RWPE2 (cell line): ENCODE data around the gene ANP32E.
"Not testable (repeated sequence)": the region's sequence is repeated elsewhere in the genome, so short reads cannot be mapped to it uniquely, and the experiment has no call there.

Experiments
- ATAC-seq: fragments of 200-7000 bp; cut with Tn5 transposase; 3 replicates; pipeline ENCODE4 v1.9.1; 2021; ENCODE audit warnings: low read depth
- DNase-seq: peaks from one replicate; pipeline ENCODE4 v3.0.0-alpha.2; 2020; ENCODE audit warnings: low spot score
- H3K27ac ChIP-seq: fragments of 450-650 bp; 2 replicates; pipeline ENCODE4 v1.5.1; 2017; ENCODE audit warnings: mild to moderate bottlenecking; ENCODE audit not compliant: poor library complexity, severe bottlenecking
- H3K27me3 ChIP-seq: fragments of 250-450 bp; sonication (Bioruptor Pico); 2 replicates; pipeline ENCODE4 v1.5.1; 2021; ENCODE audit warnings: mild to moderate bottlenecking, moderate library complexity; ENCODE audit not compliant: insufficient read depth, poor library complexity, severe bottlenecking
- H3K36me3 ChIP-seq: fragments of 250-450 bp; sonication (Bioruptor Pico); 2 replicates; pipeline ENCODE4 v1.5.1; 2020; ENCODE audit warnings: low read depth, mild to moderate bottlenecking, moderate library complexity
- H3K4me1 ChIP-seq: fragments of 250-450 bp; sonication (Bioruptor Pico); 2 replicates; pipeline ENCODE4 v1.5.1; 2021; ENCODE audit warnings: mild to moderate bottlenecking, moderate library complexity; ENCODE audit not compliant: insufficient read depth, poor library complexity, severe bottlenecking
- H3K4me3 ChIP-seq: fragments of 250-450 bp; sonication (Bioruptor Pico); 2 replicates; pipeline ENCODE4 v1.5.1; 2021; ENCODE audit warnings: mild to moderate bottlenecking, moderate library complexity; ENCODE audit not compliant: severe bottlenecking
- H3K9me3 ChIP-seq: fragments of 250-450 bp; sonication (Bioruptor Pico); 2 replicates; pipeline ENCODE4 v1.5.1; 2021; ENCODE audit warnings: mild to moderate bottlenecking, moderate library complexity; ENCODE audit not compliant: severe bottlenecking
- CTCF ChIP-seq: fragments of 450-650 bp; IDR thresholded peaks from one replicate; pipeline ENCODE4 v1.5.1; 2017; ENCODE audit warnings: mild to moderate bottlenecking, moderate library complexity; ENCODE audit not compliant: poor library complexity, severe bottlenecking

ANP32E gene

GRCh38 chr1:150234566-150235293, 1.2 kb downstream of the ANP32E start:
- DNase-seq (peak; percentile 77), ATAC-seq (peak; percentile 37)
- Histone ChIP-seq H3K4me1 (peaks cover 6% of the 10 kb centered on the region), H3K9me3 (no peaks in the 10 kb centered on the region), H3K36me3 (peaks cover 20% of the 10 kb centered on the region), H3K27me3 (no peaks in the 10 kb centered on the region), H3K27ac (peak overlapping the region; percentile 79), H3K4me3 (peak overlapping the region; percentile 67)
- no peak for TF ChIP-seq CTCF

GRCh38 chr1:150234309-150234565, 1.7 kb downstream of the ANP32E start:
- DNase-seq (no peak), ATAC-seq (no peak)
- Histone ChIP-seq H3K27ac (peak overlapping the region; percentile 79), H3K36me3 (peaks cover 24% of the 10 kb centered on the region), H3K4me1 (peaks cover 6% of the 10 kb centered on the region), H3K27me3 (no peaks in the 10 kb centered on the region), H3K9me3 (no peaks in the 10 kb centered on the region), H3K4me3 (peak overlapping the region; percentile 67)
- TF ChIP-seq CTCF = no peak

- H3K36me3 ChIP-seq = peaks cover 24% of the 10 kb centered on the region
- H3K4me1 ChIP-seq = peaks cover 6% of the 10 kb centered on the region
- DNase-seq (no peak), ATAC-seq (no peak)
- no peak for TF ChIP-seq CTCF
- peak overlapping the region; percentile 79 for H3K27ac ChIP-seq
- H3K27me3 ChIP-seq = no peaks in the 10 kb centered on the region
- no peaks in the 10 kb centered on the region for H3K9me3 ChIP-seq
- peak overlapping the region; percentile 67 for H3K4me3 ChIP-seq
Observed at GRCh38 chr1:150233359-150234308, 2.3 kb downstream of the ANP32E start.

GRCh38 chr1:150232921-150233320, 3.0 kb downstream of the ANP32E start:
- not testable (repeated sequence) for ATAC-seq, H3K27me3 ChIP-seq, H3K4me3 ChIP-seq, H3K9me3 ChIP-seq, DNase-seq, H3K4me1 ChIP-seq
- Histone ChIP-seq H3K36me3 (peaks cover 27% of the 10 kb centered on the region), H3K27ac (peak overlapping the region; percentile 79)

GRCh38 chr1:150228246-150228645, 7.7 kb downstream of the ANP32E start:
- H3K27me3 ChIP-seq, H3K4me3 ChIP-seq, H3K4me1 ChIP-seq, ATAC-seq, H3K9me3 ChIP-seq, H3K27ac ChIP-seq, DNase-seq: not testable (repeated sequence)
- H3K36me3 ChIP-seq = peaks cover 68% of the 10 kb centered on the region
